T-cell (primary cell): Measurements from ENCODE around the gene METTL23. TPM values are rescaled to one million over a fixed set of nuclear protein-coding genes. Genes with fewer than 3 reads are reported as not detected.

Experiments
- ATAC-seq, 4 experiments: fragments of 200-7000 bp in 3 of 4; fragments of 150-1000 bp in 1 of 4; cut with Tn5 transposase; replicated peaks in 1 of 4; 1 replicate in 3 of 4; 2 replicates in 1 of 4; pipeline ENCODE4 v1.10.0; 2021; ENCODE audit warnings: moderate library complexity in 3 of 4, mild to moderate bottlenecking in 2 of 4, moderate number of reproducible peaks in 1 of 4
- CTCF ChIA-PET, 2 donors: fragments of 300-600 bp; sonication (Branson Sonifier 250); formaldehyde crosslinking; loops; one replicate each; lab custom pipeline; 2022; ENCODE audit warnings: antibody characterized with exemption in 2 of 2; lab: Charles Lee
- POLR2A ChIA-PET, 2 donors: fragments of 300-600 bp; sonication (Branson Sonifier 250); formaldehyde crosslinking; loops; one replicate each; lab custom pipeline; 2022; ENCODE audit warnings: antibody characterized with exemption in 2 of 2; lab: Charles Lee
- DNase-seq, 35 experiments: peaks; one replicate each; pipeline versions ENCODE4 v3.0.0 to v3.0.0-alpha.2; 2013 to 2023
- H3K27ac ChIP-seq: one replicate; pipeline ENCODE4 v1.5.1; 2013; ENCODE audit warnings: low read length
- H3K27me3 ChIP-seq, 2 experiments: replicated peaks in 1 of 2; 1 replicate in 1 of 2; 2 replicates in 1 of 2; pipeline versions ENCODE4 v1.6.1 to v1.7.0; 2013; ENCODE audit warnings: low read length in 1 of 2, mixed read lengths in 1 of 2; ENCODE audit not compliant: control insufficient read depth in 2 of 2, insufficient read depth in 2 of 2; ENCODE audit errors: extremely low read depth in 1 of 2
- H3K36me3 ChIP-seq, 2 donors: 1 replicate in 1 of 2; 2 replicates in 1 of 2; pipeline versions ENCODE4 v1.6.1 to v1.7.0; 2013; ENCODE audit warnings: low read length in 1 of 2; ENCODE audit not compliant: control insufficient read depth in 2 of 2, insufficient read depth in 1 of 2; ENCODE audit errors: extremely low read depth in 1 of 2
- H3K4me1 ChIP-seq, 2 experiments: 1 replicate in 1 of 2; 2 replicates in 1 of 2; pipeline versions ENCODE4 v1.6.1 to v1.7.0; 2013; ENCODE audit warnings: low read length in 2 of 2, mixed read lengths in 1 of 2; ENCODE audit not compliant: insufficient read depth in 2 of 2, control insufficient read depth in 1 of 2; ENCODE audit errors: extremely low read depth in 1 of 2
- H3K4me3 ChIP-seq, 2 donors: 1 replicate in 1 of 2; 2 replicates in 1 of 2; pipeline versions ENCODE4 v1.5.1 to v1.7.0; 2013; ENCODE audit warnings: mild to moderate bottlenecking in 2 of 2, low read length in 1 of 2, moderate library complexity in 1 of 2; ENCODE audit not compliant: control insufficient read depth in 1 of 2; ENCODE audit errors: extremely low read depth in 1 of 2
- H3K9me3 ChIP-seq: 2 replicates; pipeline ENCODE4 v1.7.0; 2013
- H3K27ac Mint-ChIP-seq, 2 donors: one replicate each; pipeline ENCODE4 v1.8.0; 2020 to 2021; ENCODE audit warnings: mild to moderate bottlenecking in 2 of 2, mixed read lengths in 2 of 2
- H3K27me3 Mint-ChIP-seq, 2 donors: one replicate each; pipeline ENCODE4 v1.8.0; 2021 to 2022; ENCODE audit warnings: mixed read lengths in 2 of 2
- H3K36me3 Mint-ChIP-seq: one replicate; pipeline ENCODE4 v1.8.0; 2021; ENCODE audit warnings: mixed read lengths
- H3K4me1 Mint-ChIP-seq, 3 donors: one replicate each; pipeline ENCODE4 v1.8.0; 2020 to 2022; ENCODE audit warnings: mixed read lengths in 3 of 3, mild to moderate bottlenecking in 1 of 3
- H3K4me3 Mint-ChIP-seq, 3 donors: one replicate each; pipeline ENCODE4 v1.8.0; 2020 to 2022; ENCODE audit warnings: mild to moderate bottlenecking in 3 of 3, mixed read lengths in 3 of 3, moderate library complexity in 3 of 3
- H3K9me3 Mint-ChIP-seq, 3 donors: one replicate each; pipeline ENCODE4 v1.8.0; 2020 to 2022; ENCODE audit warnings: mixed read lengths in 3 of 3
- WGBS: methylation state at CpG from one replicate; pipeline ENCODE4 v1.1.5; 2013; ENCODE audit warnings: missing lambda C conversion rate; ENCODE audit not compliant: insufficient coverage; 5-methylcytosine and 5-hydroxymethylcytosine counted together
- total RNA-seq, 35 experiments: library from RNA in 6 of 35; stranded (reverse) in 6 of 35; fragments of 120-200 nt in 1 of 35; gene quantifications; one replicate each; pipeline versions ENCODE4 v1.2.1 to v1.2.4 and lab custom pipeline; 2013 to 2026

METTL23 gene
- total RNA-seq, 5 donors from 2014 or later (not counting 1 experiment from before 2014, with no cell fraction given): 46.9 to 70.1 (median 60.0) TPM

DNA sequence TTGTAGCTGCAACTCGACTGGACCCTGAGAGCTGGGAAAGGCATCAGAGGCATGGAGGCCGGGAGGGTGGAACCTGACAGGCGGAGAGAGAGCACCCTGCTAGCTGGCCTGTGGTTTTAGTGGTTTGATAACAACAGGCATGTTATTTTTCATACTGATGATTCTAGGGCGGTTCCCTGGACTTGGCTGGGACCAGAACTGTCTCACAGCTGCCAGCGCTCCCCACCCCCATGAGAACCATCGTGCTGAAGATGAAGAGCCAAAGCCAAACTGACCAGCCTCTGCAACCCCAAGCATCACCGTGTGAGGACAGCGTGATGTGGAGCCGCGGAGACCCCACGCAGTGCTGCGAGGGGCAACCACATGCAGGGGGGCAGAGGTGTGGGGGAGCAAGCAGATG lies 44.3 kb upstream of the METTL23 start:
- DNase-seq: peak in 1 of 35 experiments; percentile 22
- Mint-ChIP-seq H3K9me3 (no peaks in the 10 kb centered on the region), H3K4me1 (peaks cover 8 to 16% (median 10%) of the 10 kb centered on the region in 3 donors), H3K27ac (peak overlapping the region; percentile 34 to 69), H3K36me3 (no peaks in the 10 kb centered on the region), H3K27me3 (no peaks in the 10 kb centered on the region), H3K4me3 (no peak overlapping the region)
- peaks cover 0 to 45% of the 10 kb centered on the region in 2 experiments for H3K4me1 ChIP-seq
- CTCF ChIA-PET: interaction anchor here (0.6 to 2.1 kb wide), 7 partner anchors 9 to 159 kb away, joined by 3 to 8 read pairs (median 4); no protein-coding TSS in a partner anchor
- POLR2A ChIA-PET: interaction anchor here in 1 of 2 donors (0.6 kb wide), 1 partner anchor 120 kb away, joined by 3 read pairs; no protein-coding TSS in a partner anchor
- H3K9me3 ChIP-seq: no peaks in the 10 kb centered on the region
- WGBS: 68% methylated on average over 11 of the region's 12 CpGs
- no peaks in the 10 kb centered on the region for H3K36me3 ChIP-seq
- peaks cover 0 to 9% of the 10 kb centered on the region in 2 experiments for H3K27me3 ChIP-seq
- no peak overlapping the region for H3K27ac ChIP-seq
- H3K4me3 ChIP-seq: no peak overlapping the region
- ATAC-seq: no peak

DNA sequence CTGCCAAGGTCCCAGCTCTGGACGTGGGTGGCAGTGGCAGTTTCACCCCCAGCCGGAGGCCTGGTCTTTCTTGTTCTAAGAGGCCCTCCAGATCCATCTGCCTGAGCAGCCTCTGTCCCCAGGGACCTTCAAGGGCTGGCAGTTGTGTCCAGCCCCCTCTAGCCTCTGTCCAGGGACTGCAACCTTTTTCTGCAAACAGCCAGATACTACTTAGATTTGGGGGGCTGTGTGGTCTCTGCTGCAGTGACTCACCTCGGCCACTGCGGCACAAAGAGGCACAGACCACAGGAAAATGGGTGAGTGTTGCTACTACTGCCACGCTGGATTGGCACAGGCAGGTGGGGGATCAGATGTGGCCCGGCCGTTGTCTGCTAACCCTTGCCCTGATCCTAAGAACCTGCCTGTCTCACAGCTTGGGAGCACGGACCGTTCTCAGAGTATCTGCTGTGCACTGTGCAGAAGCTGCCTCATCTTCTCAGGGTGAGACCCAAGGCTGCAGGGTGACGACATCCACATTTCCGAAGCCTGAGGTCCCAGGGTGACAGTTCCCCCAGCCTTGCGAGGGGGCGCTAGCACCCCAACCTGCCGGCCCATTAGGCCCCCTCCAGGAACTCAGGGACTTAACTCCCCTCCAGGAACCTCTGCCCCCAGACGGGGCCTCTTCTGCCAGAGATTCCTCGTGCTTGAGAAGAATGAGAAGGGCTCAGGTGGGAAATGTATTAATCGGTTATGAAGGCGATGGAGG lies 43.5 kb upstream of the METTL23 start:
- ATAC-seq (no peak), DNase-seq (no peak)
- 73% methylated on average over 11 of the region's 18 CpGs for WGBS
- Mint-ChIP-seq H3K9me3 (no peaks in the 10 kb centered on the region), H3K27ac (no peak overlapping the region), H3K4me3 (no peak overlapping the region), H3K27me3 (no peaks in the 10 kb centered on the region), H3K36me3 (no peaks in the 10 kb centered on the region), H3K4me1 (peaks cover 8 to 16% (median 10%) of the 10 kb centered on the region in 3 donors)
- H3K36me3 ChIP-seq: no peaks in the 10 kb centered on the region
- H3K4me3 ChIP-seq: no peak overlapping the region
- peaks cover 0 to 36% of the 10 kb centered on the region in 2 experiments for H3K4me1 ChIP-seq
- ChIA-PET CTCF (interaction anchor here in 1 of 2 donors (2.1 kb wide), 1 partner anchor 160 kb away, joined by 8 read pairs; no protein-coding TSS in a partner anchor), POLR2A (interaction anchor here in 1 of 2 donors (0.6 kb wide), 1 partner anchor 359 kb away, joined by 3 read pairs; no protein-coding TSS in a partner anchor)
- H3K27ac ChIP-seq: no peak overlapping the region
- no peaks in the 10 kb centered on the region for H3K9me3 ChIP-seq
- peaks cover 0 to 11% of the 10 kb centered on the region in 2 experiments for H3K27me3 ChIP-seq

DNA sequence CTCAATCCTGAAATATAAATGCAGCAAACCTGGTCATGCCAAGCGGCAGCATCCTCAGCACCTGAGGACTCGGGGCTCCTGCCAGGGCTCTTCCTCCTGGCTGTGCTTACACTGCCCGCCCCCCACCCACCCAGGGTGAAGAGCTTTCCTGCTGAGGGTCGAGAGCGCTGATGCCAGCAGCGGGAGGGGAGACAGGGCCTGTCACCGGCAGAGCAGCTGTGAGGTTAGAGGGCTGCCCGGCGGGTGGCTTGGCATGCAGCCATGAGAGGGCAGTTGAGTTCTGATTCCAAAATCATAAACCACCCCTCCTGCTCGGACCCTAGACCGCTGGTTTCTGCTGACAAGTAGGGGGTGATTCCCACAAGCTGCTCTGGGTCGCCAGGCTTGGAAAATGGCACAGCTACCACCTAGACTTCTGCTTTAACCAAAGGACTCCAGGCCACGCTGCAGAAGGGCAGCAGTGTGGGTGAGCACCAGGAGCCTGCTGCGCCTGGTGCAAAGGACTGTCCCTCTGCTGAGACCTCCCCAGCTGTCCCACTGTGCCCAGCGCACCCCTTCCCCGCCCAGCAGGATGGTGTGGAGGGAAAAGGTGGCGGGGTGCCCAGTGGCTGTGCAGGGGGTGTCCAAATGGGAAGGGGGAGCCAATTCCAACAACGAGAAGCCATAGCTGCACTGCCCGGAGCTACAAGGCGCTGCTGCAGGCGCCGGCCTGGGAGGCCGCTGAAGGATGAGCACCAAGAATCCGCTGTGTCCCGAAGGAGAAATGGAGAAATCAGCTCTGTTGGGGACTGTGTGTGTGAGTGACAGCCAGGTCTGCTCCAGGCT lies 42.5 kb upstream of the METTL23 start:
- POLR2A ChIA-PET: interaction anchor here (0.5 to 0.6 kb wide), 3 partner anchors 9 to 360 kb away, joined by 3 to 4 read pairs (median 3); no protein-coding TSS in a partner anchor

DNA sequence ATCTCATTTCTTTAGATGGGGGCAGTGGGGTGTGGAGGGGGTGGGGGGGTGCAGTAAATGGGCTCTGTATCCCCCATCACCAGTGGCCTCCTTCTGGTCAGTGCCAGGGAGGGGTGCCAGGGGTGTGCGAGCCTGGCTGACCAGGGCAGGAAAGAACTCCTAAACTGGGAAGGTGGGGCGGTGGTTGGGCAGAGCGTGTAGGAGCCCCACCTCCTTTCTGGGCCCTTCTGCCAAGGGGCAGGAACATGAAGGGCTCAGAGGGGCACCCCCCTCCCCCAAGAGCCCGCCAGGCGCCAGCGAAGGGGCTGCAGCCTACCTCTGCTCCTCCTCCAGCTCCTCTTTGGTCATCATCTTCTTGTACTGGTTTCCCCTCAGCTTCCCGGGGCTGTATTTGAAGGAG lies 41.9 kb upstream of the METTL23 start:
- ChIA-PET POLR2A (interaction anchor here in 1 of 2 donors (0.6 kb wide), 1 partner anchor 244 kb away, joined by 4 read pairs; no protein-coding TSS in a partner anchor), CTCF (no interaction called here)
- DNase-seq: no peak
- H3K4me1 ChIP-seq: peaks cover 0 to 23% of the 10 kb centered on the region in 2 experiments
- Mint-ChIP-seq H3K36me3 (peaks cover 4% of the 10 kb centered on the region), H3K27ac (no peak overlapping the region), H3K9me3 (no peaks in the 10 kb centered on the region), H3K27me3 (peaks cover 0 to 2% of the 10 kb centered on the region in 2 donors), H3K4me3 (no peak overlapping the region), H3K4me1 (peaks cover 8 to 16% (median 10%) of the 10 kb centered on the region in 3 donors)
- H3K36me3 ChIP-seq: no peaks in the 10 kb centered on the region
- no peaks in the 10 kb centered on the region for H3K9me3 ChIP-seq
- ATAC-seq: no peak
- H3K4me3 ChIP-seq: no peak overlapping the region
- H3K27ac ChIP-seq: no peak overlapping the region
- WGBS: 94% methylated on average over 2 of the region's 7 CpGs
- peaks cover 0 to 11% of the 10 kb centered on the region in 2 experiments for H3K27me3 ChIP-seq

More for the DNA sequence above, 42.5 kb upstream of the METTL23 start:
- DNase-seq (no peak), ATAC-seq (no peak)
- Histone ChIP-seq H3K9me3 (no peaks in the 10 kb centered on the region), H3K4me3 (no peak overlapping the region), H3K27ac (no peak overlapping the region), H3K36me3 (no peaks in the 10 kb centered on the region), H3K4me1 (peaks cover 0 to 27% of the 10 kb centered on the region in 2 experiments), H3K27me3 (peaks cover 0 to 11% of the 10 kb centered on the region in 2 experiments)
- H3K27ac Mint-ChIP-seq: no peak overlapping the region
- peaks cover 8 to 16% (median 10%) of the 10 kb centered on the region in 3 donors for H3K4me1 Mint-ChIP-seq
- peaks cover 0 to 2% of the 10 kb centered on the region in 2 donors for H3K27me3 Mint-ChIP-seq
- no peak overlapping the region for H3K4me3 Mint-ChIP-seq
- CTCF ChIA-PET: interaction anchor here in 1 of 2 donors (0.6 kb wide), 1 partner anchor 20 kb away, joined by 4 read pairs; no protein-coding TSS in a partner anchor
- WGBS: 90% methylated on average over 19 of the region's 25 CpGs
- H3K9me3 Mint-ChIP-seq: no peaks in the 10 kb centered on the region
- peaks cover 4% of the 10 kb centered on the region for H3K36me3 Mint-ChIP-seq

DNA sequence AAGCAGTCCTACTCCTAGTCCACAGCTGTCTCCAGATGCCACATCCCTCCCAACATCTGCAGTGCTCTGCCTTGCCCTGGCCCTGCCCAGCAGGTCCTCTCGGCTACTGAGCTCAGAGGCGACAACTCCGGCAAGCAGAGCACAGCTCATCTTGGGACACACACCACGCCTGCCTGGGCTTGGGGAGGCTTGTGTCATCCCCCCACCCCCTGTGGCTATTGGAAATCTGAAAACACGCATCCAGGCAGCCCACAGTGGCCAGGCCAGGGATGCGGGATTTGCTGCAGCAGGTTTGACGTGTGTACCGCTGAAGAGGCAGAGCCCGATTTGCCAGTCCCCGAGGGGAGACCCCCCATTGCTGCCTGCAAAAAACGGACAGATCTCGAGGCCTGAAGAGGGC lies 41.3 kb upstream of the METTL23 start:
- Mint-ChIP-seq H3K9me3 (no peaks in the 10 kb centered on the region), H3K27me3 (peaks cover 0 to 2% of the 10 kb centered on the region in 2 donors), H3K4me1 (peaks cover 8 to 16% (median 10%) of the 10 kb centered on the region in 3 donors), H3K27ac (no peak overlapping the region), H3K4me3 (no peak overlapping the region), H3K36me3 (peaks cover 4% of the 10 kb centered on the region)
- ATAC-seq (no peak), DNase-seq (no peak)
- ChIA-PET POLR2A (interaction anchor here in 1 of 2 donors (0.6 kb wide), 1 partner anchor 243 kb away, joined by 4 read pairs; no protein-coding TSS in a partner anchor), CTCF (no interaction called here)
- peaks cover 0 to 11% of the 10 kb centered on the region in 2 experiments for H3K27me3 ChIP-seq
- H3K9me3 ChIP-seq: no peaks in the 10 kb centered on the region
- 90% methylated on average over 12 of the region's 12 CpGs for WGBS
- no peak overlapping the region for H3K4me3 ChIP-seq
- H3K27ac ChIP-seq: no peak overlapping the region
- H3K4me1 ChIP-seq: peaks cover 0 to 23% of the 10 kb centered on the region in 2 experiments
- no peaks in the 10 kb centered on the region for H3K36me3 ChIP-seq

DNA sequence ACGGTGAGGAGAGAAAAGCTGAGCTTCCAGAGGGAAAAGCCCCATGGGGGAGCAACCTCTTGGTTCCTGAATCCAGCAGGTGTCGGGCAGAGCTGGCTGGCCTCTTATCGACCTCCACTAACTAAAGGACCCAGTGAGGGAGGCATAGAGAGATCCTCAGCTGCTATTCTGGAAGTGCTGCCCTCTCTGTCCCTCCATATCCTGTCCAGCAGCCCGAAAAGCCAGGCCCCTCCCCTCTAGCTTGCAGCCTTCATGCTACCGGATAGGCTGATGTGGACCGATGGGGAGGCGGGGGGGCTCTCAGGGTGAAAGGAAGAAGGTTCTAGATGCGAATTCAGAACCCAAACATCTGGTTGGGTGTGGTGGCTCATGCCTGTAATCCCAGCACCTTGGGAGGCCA lies 40.8 kb upstream of the METTL23 start:
- ChIA-PET POLR2A (no interaction called here), CTCF (no interaction called here)
- H3K9me3 Mint-ChIP-seq: no peaks in the 10 kb centered on the region
- peaks cover 0 to 2% of the 10 kb centered on the region in 2 donors for H3K27me3 Mint-ChIP-seq
- no peak overlapping the region for H3K27ac ChIP-seq
- H3K27ac Mint-ChIP-seq: no peak overlapping the region
- peaks cover 4% of the 10 kb centered on the region for H3K36me3 Mint-ChIP-seq
- no peaks in the 10 kb centered on the region for H3K9me3 ChIP-seq
- H3K4me1 Mint-ChIP-seq: peaks cover 7 to 16% (median 10%) of the 10 kb centered on the region in 3 donors
- H3K4me3 Mint-ChIP-seq: no peak overlapping the region
- peaks cover 0 to 20% of the 10 kb centered on the region in 2 experiments for H3K4me1 ChIP-seq
- peaks cover 0 to 11% of the 10 kb centered on the region in 2 experiments for H3K27me3 ChIP-seq
- no peaks in the 10 kb centered on the region for H3K36me3 ChIP-seq
- WGBS: 87% methylated on average over 3 of the region's 8 CpGs
- H3K4me3 ChIP-seq: no peak overlapping the region
- ATAC-seq (no peak), DNase-seq (no peak)
